GM18909 (cell line): ENCODE measurements around the gene AVPR1B.
"Not testable (repeated sequence)": the region's sequence is repeated elsewhere in the genome, so short reads cannot be mapped to it uniquely, and the experiment has no call there.

Experiments
- ATAC-seq: cut with Tn5 transposase; IDR thresholded peaks from one replicate; pipeline ENCODE4 v1.9.1; 2021; ENCODE audit warnings: mild to moderate bottlenecking; ENCODE audit not compliant: unreplicated experiment, poor library complexity

AVPR1B gene

GRCh38 chr1:206082831-206083695 is 34.1 kb downstream of the AVPR1B start:
- ATAC-seq, result no peak

- no peak for ATAC-seq
These were observed 35.3 kb downstream of the AVPR1B start for GRCh38 chr1:206081856-206082255.

- ATAC-seq, result no peak
These were observed 37.0 kb downstream of the AVPR1B start for GRCh38 chr1:206080026-206080820.

GRCh38 chr1:206079135-206079534 is 38.1 kb downstream of the AVPR1B start:
- ATAC-seq, result no peak

- ATAC-seq, result no peak
These were observed 41.1 kb downstream of the AVPR1B start for GRCh38 chr1:206075786-206076755.

- no peak for ATAC-seq
These were observed 42.3 kb downstream of the AVPR1B start for GRCh38 chr1:206074839-206075238.

- no peak for ATAC-seq
These were observed 46.4 kb downstream of the AVPR1B start for GRCh38 chr1:206070627-206071304.

GRCh38 chr1:206068314-206068713 is 48.9 kb downstream of the AVPR1B start:
- ATAC-seq, result no peak

GRCh38 chr1:206067486-206068227 is 49.5 kb downstream of the AVPR1B start:
- ATAC-seq, result no peak

GRCh38 chr1:206066479-206067171 is 50.6 kb downstream of the AVPR1B start:
- peak; percentile 80 for ATAC-seq

GRCh38 chr1:206065547-206066145 is 51.5 kb downstream of the AVPR1B start:
- no peak for ATAC-seq

GRCh38 chr1:206064501-206064900 is 52.7 kb downstream of the AVPR1B start:
- not testable (repeated sequence) for ATAC-seq

- not testable (repeated sequence) for ATAC-seq
These were observed 53.2 kb downstream of the AVPR1B start for GRCh38 chr1:206064001-206064400.

- no peak for ATAC-seq
These were observed 54.7 kb downstream of the AVPR1B start for GRCh38 chr1:206062464-206062863.

GRCh38 chr1:206060844-206061243 is 56.3 kb downstream of the AVPR1B start:
- ATAC-seq, result no peak
